Mammary epithelial cell (primary cell): ENCODE results near the gene TMTC2.

Source experiments
- EZH2 ChIP-seq: IDR thresholded peaks from 2 replicates; pipeline ENCODE4 v1.6.1; 2012; ENCODE audit warnings: low read length, inconsistent platforms, borderline replicate concordance
- TF ChIP-seq, protein P1 (sequence below), 2 donors: IDR thresholded peaks in 1 of 2; conservative IDR thresholded peaks in 1 of 2; 2 replicates each; pipeline ENCODE4 v1.5.1; 2011 to 2012; ENCODE audit warnings: inconsistent platforms in 2 of 2, low read length in 2 of 2, mild to moderate bottlenecking in 2 of 2, control low read depth in 1 of 2, low read depth in 1 of 2; ENCODE audit not compliant: insufficient read depth in 1 of 2; ENCODE audit errors: extremely low read depth in 1 of 2

GRCh38 chr12:82650627-82651337, 35.9 kb upstream of the TMTC2 start:
- TF ChIP-seq EZH2 = no peak
- TF ChIP-seq, protein P1, sequence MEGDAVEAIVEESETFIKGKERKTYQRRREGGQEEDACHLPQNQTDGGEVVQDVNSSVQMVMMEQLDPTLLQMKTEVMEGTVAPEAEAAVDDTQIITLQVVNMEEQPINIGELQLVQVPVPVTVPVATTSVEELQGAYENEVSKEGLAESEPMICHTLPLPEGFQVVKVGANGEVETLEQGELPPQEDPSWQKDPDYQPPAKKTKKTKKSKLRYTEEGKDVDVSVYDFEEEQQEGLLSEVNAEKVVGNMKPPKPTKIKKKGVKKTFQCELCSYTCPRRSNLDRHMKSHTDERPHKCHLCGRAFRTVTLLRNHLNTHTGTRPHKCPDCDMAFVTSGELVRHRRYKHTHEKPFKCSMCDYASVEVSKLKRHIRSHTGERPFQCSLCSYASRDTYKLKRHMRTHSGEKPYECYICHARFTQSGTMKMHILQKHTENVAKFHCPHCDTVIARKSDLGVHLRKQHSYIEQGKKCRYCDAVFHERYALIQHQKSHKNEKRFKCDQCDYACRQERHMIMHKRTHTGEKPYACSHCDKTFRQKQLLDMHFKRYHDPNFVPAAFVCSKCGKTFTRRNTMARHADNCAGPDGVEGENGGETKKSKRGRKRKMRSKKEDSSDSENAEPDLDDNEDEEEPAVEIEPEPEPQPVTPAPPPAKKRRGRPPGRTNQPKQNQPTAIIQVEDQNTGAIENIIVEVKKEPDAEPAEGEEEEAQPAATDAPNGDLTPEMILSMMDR (conservative IDR thresholded peaks at IDR 0.05 in 1 of 2, IDR thresholded peaks at IDR 0.05 in 1 of 2; ENCODE audit: extremely low read depth in 1 of 2, insufficient read depth in 1 of 2, low read depth in 1 of 2, low read length in 2 of 2) = no peak
